ENCODE data around the gene PIP5KL1.
A peak's percentile ranks its signal among the peaks of the same experiment; 100 is the strongest.

The PIP5KL1 gene

DNA sequence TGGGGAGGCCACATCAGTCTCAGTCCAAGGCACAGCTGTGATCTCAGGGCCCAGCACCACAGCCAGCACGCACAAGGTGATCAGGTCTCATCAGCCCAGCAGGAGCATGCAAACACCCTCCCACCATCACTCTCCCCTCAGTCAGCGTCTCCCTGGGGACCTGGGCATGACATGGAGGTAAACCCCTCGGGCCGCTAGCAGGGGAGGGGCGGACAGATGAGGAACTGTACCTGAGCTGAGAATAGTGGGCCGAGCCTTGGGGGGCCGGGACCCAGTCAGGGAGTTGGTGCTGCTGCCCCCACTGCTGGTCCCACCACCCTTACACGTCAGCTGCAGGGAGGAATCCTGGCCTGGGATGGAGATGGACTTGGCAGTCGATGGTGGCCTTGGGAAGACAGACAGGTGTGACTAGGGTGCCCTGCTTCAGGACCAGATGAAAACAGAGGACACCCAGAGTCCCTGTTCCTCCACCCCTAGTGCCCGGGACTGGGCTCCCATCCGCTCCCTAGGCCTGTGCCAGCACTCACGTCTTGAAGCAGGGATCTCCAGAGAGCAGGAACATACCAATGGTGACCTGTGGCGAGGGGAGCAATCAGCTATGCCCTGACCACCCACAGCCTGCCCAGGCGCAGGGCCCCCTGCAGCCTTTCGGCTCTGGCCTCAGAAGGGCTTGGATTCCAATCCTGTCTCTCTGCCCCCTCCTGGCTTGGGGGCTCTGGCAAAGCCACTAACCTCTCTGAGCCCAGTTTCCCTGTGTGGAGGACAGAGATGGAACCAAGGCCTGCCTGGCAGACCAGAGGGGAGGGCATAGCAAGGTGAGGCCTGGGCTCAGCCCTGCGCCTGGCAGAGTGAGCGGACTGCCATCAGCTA, 17.5 kb upstream of the PIP5KL1 start:
- no peak for DNase-seq

DNA sequence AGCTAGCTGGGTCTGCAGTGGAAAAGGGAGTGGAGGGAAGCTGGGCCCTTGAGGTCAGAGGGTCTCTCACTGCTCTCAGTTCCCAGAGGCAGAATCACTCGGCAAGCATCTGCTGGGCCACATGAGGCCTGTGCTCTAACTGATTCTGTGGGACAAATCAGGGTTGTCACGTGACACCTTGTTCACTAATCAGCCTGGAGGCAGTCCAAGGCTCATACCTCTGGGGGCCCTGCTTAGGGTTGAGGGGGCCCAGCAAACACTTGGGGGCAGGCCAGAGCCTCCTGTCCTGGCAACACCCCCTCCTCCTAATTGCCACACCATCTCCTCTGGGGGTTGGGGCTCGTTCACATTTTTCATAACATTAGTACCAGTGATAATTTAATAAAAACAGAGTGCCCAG, 16.2 kb upstream of the PIP5KL1 start:
- DNase-seq, result no peak

GRCh38 chr9:127945942-127946341, 15.4 kb upstream of the PIP5KL1 start:
- DNase-seq, result no peak

DNA sequence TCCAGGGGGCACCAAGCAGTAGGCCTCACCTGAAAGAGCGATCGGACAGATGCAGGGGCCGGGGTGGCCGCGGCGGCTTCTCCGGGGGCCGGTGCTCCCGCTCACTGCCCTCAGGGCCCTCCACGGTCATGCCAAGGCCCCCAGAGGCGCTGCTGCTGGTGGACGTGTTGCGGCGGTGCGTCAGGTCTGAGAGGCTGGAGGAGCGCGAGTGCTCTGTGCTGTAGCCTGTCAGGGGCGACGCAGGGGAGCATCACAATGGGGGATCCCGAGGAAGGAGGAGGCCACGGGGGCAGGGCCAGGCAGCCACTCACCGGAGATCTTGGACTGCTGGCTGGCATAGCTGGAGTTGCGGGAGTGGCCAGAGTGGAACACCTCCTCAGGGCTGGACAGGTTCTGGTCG, 14.8 kb upstream of the PIP5KL1 start:
- no peak for DNase-seq

- no peak for DNase-seq
These were observed 14.1 kb upstream of the PIP5KL1 start for GRCh38 chr9:127944586-127945218.

- peak; percentile 82 for DNase-seq
These were observed 13.2 kb upstream of the PIP5KL1 start for GRCh38 chr9:127943731-127944144.

- no peak for DNase-seq
These were observed 12.6 kb upstream of the PIP5KL1 start for GRCh38 chr9:127943011-127943662.

GRCh38 chr9:127942216-127943010, 11.8 kb upstream of the PIP5KL1 start:
- peak; percentile 49 for DNase-seq

DNA sequence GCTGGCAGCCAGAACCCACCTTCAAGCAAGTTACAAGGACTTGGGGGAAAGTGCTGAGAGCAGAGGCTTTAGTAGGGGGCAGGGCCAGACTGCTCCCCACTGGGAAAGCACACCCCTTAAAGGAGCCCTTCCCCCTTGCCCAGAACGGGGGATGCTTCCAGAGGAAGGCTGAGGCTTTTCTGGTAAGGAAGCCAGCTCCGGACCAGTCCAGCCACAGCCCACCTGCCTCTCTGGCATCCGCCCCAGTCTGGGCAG, 11.3 kb upstream of the PIP5KL1 start:
- no peak for DNase-seq

GRCh38 chr9:127941062-127941960, 10.7 kb upstream of the PIP5KL1 start:
- DNase-seq, result no peak

DNA sequence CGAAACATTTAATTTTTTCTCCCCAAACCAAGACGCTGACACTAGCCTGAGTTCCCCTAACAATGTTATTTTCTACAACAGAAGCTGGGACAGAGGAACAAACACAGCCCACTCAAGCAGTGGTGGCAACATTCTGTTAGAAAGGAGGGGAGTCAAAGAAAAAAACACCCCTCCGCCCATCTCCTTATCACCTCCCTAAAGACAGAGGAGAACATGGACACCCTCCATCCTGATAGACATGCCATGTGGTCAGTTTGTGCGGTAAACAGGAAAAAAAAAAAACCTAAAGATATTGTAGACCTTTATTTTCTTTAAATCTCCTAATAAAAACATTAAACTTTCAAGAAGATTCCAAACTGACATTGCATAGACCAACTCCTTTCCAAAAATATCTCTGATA, 10.0 kb upstream of the PIP5KL1 start:
- no peak for DNase-seq

- no peak for DNase-seq
These were observed 7.7 kb upstream of the PIP5KL1 start for GRCh38 chr9:127938298-127938690.

GRCh38 chr9:127937388-127938297, 7.1 kb upstream of the PIP5KL1 start, which contains the start of gene DPM2:
DPM2 (minus strand) TSS chr9:127937854; CDS start chr9:127937820, 34 bp downstream.
- DNase-seq, result peak; percentile 85

DNA sequence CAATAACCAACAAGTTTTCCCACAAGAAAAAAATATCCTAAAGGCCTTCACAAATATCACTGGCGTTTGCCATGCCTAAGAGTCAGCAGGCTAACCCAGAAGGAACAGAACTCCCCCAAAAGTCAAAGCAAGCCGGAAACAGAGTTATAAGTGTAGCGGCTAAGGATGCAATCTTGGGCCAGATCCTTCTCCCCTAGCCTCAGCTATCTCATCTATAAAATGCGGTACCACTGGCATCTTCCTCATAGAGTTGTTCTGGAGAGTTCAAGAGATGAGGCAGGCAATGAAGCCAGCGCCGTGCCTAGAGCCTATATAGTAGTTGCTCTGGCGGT, 6.4 kb upstream of the PIP5KL1 start:
- DNase-seq, result no peak

DNA sequence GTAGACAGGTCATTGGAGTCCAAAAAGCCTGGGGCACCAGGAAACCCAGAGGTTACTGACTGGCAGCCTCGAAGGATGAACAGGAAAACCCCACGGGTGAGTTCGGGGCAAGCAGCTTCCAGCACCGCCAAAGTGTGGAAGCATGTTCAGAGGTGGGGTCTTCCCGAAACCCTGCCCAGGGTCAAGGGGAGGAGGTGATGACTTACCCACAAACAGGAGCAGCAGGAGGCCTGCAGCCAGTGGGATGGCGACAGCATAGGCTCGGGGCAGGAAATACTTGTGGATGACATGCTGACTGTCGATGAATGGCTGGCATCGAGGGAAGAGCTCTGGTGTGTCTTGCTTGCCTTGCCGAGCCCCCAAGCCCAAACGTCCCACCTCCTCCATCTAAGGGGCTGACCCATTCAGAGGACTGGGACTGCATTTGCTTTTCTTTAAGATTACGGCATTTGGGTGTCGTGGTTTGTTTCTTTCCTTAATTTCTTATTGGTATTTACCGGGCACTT, 5.8 kb upstream of the PIP5KL1 start:
- DNase-seq, result no peak

- DNase-seq, result no peak
These were observed 5.2 kb upstream of the PIP5KL1 start for GRCh38 chr9:127935765-127936221.

GRCh38 chr9:127934986-127935385, 4.4 kb upstream of the PIP5KL1 start:
- no peak for DNase-seq

DNA sequence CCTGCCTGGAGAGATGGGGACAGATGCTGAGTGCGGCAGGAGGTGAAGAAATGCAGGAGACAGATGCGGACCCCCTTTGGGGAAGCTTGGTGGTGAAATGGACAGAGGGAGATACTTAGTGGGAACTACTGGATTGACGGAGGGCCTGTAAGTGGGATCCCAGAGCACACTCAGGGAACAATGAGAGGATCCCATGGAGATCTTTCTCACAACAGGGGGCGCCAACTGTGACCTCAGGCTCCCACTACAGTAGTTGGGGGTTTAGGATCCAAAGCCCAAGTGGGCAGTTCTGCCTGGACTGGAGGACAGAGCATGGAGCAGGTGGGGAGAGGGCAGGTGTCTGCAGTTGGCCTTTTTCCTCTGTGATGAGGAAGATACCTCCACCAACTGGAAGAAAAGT, 3.7 kb upstream of the PIP5KL1 start:
- no peak for DNase-seq

GRCh38 chr9:127931092-127931881, 710 bp upstream of the PIP5KL1 start:
- peak; percentile 28 for DNase-seq

DNA sequence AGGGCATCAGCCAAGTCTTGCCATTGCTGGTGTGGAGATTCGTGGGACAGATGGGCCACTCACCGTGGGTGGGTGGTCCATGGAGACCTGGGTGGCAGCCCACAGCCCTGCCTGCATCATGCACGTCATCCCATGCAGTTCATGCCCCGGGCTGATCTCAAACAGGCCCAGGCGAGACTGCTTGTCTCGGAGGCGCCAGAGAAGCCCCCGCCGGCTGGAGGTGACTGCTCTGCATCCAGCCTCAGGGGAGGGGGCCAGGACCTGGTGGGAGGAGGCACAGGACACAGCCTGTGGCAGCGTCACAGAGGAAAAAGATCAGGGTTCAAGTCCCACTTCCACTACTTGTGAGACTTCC, 975 bp downstream of the PIP5KL1 start:
- no peak for DNase-seq

Data from stimulated activated CD4-positive, alpha-beta T cell treated with anti-CD3 and anti-CD28 coated beads, Interleukin-4, amount 100 ng/mL, for 1 hour (primary cell).